Ecto neural progenitor cell (in vitro differentiated cells): Measurements from ENCODE around the gene RPS6KC1.
"Not testable (repeated sequence)": the region's sequence is repeated elsewhere in the genome, so short reads cannot be mapped to it uniquely, and the experiment has no call there.

Experiments used
- DNase-seq: peaks from one replicate; pipeline ENCODE4 v3.0.0-alpha.2; 2018; ENCODE audit warnings: low spot score

The RPS6KC1 gene

DNA sequence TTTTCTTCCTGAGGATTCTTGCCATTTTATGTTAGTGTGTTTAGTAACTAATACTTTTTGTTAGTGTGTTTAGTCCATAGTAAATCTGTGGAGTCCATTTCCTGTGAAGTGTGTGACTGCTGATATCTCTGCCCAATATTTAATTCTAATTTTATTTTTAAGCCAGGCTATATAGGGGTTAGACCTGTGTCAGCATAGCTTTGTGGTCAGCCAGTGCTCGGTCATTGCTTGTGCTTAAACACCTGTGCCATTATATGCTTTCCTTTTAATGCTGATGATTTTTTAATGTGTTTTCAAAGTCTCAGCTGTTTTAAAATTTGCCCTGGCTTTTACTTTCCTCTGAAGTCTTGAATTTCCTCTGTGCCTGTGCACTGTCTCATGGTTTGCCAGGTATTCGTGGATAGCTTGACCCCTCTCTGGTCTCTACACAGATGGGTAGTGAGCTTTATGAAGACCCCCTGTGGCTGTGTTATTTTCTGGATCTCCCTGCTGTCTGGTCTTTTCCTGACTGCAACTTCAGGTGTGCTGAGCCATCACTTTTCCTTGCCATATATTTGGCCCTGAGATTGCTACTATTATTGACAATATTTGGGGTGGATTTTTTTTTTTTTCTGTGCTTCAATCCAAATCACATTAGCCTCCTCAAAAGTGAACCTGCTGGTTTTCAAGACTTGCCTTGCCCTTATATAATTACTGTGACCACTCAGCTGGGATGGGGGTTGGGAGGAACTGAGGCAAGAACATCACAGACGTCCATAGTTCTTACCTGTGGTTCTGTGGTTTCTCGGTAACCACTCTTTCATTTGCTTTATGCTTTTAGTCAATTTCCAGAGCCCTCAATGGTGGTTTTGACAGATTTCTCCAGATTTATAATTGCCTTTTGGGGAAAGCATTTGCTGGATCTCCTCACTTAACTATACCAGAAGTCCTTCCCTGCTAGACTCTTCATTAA is 59.6 kb downstream of the RPS6KC1 start:
- no peak for DNase-seq

GRCh38 chr1:213111502-213111901 is 60.5 kb downstream of the RPS6KC1 start:
- no peak for DNase-seq

DNA sequence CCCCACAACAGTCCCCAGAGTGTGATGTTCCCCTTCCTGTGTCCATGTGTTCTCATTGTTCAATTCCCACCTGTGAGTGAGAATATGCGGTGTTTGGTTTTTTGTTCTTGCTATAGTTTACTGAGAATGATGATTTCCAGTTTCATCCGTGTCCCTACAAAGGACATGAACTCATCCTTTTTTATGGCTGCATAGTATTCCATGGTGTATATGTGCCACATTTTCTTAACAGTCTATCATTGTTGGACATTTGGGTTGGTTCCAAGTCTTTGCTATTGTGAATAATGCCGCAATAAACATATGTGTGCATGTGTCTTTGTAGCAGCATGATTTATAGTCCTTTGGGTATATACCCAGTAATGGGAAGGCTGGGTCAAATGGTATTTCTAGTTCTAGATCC is 61.7 kb downstream of the RPS6KC1 start:
- not testable (repeated sequence) for DNase-seq

- not testable (repeated sequence) for DNase-seq
Measured at GRCh38 chr1:213117699-213118180, 66.7 kb downstream of the RPS6KC1 start.

GRCh38 chr1:213119794-213120193 is 68.8 kb downstream of the RPS6KC1 start:
- DNase-seq = no peak

DNA sequence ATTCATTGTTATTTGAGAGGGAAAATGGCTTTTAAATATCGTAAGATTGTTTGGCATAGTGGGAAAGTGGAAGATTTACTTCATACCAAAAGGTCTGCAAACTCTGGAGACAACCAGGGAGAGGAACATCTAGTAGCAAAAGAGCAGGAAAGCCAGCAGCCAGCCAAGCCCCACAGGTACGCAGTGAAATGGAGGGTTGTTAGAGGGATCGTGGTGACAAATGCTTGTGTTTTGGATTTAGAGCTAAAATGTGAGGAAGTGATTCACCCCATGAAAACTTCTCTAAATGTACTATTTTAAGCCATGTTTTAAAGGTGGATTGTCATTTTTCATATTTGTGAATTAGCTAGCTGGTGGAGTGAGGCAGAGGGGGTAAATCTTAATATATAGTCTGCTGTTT is 69.3 kb downstream of the RPS6KC1 start:
- DNase-seq = no peak

DNA sequence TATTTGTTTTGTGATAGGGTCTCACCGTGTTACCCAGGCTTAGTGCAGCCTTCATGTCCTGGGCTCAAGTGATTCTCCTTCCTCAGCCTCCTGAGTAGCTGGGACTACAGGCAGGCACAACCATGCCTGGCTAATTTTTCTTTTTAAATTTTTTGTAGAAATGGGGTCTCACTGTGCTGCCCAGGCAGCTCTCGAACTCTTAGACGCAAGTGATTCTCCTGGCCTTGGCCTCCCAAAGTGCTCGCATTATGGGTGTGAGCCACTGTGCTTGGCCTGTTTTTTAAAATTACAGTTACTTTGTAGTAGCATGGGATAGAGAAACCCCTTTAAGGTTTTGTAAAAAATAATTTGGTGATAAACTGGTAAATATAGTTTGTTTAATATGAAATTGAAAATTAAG is 69.9 kb downstream of the RPS6KC1 start:
- DNase-seq = no peak

- DNase-seq = no peak
Measured at GRCh38 chr1:213122514-213122929, 71.5 kb downstream of the RPS6KC1 start.

GRCh38 chr1:213123087-213123486 is 72.0 kb downstream of the RPS6KC1 start:
- no peak for DNase-seq

DNA sequence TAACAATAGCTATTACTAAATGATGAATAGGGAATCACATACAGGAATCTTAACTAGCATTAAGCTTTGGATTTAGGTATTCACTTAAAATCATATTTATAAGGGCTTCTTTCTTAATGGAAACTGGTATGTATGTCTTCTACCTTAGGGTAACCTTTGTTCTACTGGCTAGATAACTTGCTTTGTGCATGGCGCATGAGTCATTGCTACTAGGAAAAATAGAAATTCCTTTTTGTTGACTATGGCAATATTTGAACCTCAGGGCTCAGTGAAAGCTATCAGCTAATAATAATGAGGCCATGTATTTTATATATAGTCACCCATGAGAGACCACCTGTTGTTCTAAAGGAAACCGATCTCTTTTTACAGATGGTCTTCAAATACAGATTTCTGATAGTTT is 72.5 kb downstream of the RPS6KC1 start:
- no peak for DNase-seq

GRCh38 chr1:213124590-213124989 is 73.5 kb downstream of the RPS6KC1 start:
- DNase-seq = no peak

DNA sequence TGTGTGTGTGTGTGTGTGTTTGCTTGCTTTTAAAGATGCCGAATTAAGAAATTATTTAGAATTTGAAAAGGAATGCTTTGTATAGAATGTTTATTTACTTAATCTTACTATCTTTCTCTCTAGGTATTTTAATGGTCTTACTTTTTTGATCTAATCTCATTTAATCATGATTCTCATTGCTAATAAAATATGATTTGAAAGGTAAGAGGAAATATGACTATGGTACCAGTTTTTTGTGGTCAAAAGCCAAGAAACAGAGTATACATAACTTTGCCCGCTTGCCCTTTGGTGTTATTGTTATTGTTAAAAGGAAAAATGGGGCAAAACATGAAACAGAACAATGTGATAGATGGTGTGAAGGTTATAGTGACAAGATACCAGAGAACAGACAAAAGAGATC is 74.6 kb downstream of the RPS6KC1 start:
- no peak for DNase-seq

GRCh38 chr1:213127074-213127473 is 76.0 kb downstream of the RPS6KC1 start:
- DNase-seq = no peak

GRCh38 chr1:213131851-213132655 is 81.0 kb downstream of the RPS6KC1 start:
- DNase-seq = no peak

GRCh38 chr1:213135572-213135971 is 84.5 kb downstream of the RPS6KC1 start:
- no peak for DNase-seq

GRCh38 chr1:213136190-213136917 is 85.3 kb downstream of the RPS6KC1 start:
- no peak for DNase-seq

DNA sequence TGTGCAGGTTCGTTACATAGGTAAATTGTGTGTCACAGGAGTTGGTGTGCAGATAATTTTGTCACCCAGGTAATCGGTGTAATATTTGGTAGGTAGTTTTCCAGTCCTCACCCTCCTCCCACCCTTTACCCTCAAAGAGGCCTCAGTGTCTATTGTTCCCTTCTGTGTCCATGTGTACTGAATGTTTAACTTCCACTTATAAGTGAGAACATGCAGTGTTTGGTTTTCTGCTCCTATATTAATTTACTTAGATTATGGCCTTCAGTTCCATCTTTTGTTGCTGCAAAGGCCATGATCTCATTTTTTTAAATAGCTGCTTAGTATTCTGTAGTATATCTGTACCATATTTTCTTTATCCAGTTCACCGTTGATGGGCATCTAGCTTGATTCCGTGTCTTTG is 87.3 kb downstream of the RPS6KC1 start:
- no peak for DNase-seq

- no peak for DNase-seq
Measured at GRCh38 chr1:213138892-213139291, 87.9 kb downstream of the RPS6KC1 start.

DNA sequence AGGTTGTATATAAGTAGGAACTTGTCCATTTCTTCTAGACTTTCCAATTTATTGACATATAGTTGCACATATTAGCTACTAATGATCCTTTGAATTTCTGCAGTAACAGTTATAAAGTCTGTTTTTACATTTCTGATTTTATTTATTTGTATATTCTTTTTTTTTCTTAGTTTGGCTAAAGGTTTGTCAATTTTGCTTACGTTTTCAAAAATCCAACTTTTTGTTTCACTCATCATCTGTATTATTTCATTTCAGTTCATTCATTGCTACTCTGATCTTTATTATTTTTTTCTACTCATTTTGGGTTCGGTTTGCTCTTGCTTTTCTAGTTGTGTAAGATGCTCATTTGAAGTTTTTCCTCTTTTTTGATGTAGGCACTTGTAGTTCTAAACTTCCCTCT is 97.9 kb downstream of the RPS6KC1 start:
- no peak for DNase-seq

DNA sequence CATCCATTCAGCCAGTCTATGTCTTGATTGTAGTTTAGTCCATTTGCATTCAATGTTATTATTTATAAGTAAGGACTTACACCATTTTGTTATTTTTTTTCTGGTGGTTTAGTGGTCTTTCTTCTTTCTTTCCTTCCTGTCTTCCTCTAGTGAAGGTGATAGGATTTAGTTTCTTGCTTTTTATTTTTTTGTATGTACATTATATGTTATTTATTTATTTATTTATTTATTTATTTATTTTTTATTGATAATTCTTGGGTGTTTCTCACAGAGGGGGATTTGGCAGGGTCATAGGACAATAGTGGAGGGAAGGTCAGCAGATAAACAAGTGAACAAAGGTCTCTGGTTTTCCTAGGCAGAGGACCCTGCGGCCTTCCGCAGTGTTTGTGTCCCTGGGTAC is 99.0 kb downstream of the RPS6KC1 start:
- DNase-seq = not testable (repeated sequence)

DNA sequence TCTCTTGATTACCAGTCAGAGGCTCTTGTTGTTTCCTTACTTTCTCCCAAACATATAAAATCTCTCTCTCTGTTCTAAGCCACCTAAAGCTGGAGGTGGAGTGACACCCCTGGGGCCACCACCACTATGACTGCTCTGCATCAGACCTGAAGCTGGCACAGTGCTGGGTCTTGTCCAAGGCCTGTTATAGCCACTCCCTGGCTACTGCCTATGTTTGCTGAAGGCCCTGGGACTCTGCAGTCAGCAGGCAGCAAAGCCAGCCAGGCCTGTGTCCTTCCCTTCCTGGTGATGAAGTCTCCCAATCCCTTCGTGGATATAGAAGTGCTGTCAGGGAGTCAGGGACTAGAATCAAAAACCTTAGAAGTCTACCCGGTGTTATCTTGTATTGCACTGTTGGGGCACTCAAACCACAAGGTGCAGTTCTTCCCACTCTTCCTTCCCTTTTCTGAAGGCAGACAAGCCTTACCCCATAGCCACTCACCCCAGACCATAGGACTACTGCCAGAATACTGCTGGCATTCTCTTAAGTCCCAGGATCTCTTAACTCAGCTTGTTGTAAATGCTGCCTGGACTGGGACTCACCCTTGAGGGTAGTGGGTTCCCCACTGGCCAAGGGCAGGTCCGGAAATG is 103.1 kb downstream of the RPS6KC1 start:
- DNase-seq = no peak

DNA sequence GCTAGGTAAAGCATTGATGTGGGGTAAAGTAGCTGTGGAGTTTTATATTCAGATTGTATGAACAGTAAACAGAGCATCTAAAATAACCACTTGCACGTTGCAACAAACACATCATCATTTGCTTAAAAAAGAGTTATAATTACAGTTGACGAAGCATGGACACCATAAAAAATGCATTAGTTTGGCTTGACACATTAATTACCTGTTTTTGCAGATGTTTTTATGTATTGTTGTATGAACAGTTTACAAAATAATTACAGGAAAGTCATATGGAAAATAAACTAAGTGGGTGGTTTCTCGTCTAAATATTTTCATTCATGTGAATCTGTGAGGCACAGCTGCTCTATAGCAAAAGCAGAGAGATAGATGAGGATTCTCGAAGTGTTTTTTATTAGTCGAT is 108.3 kb downstream of the RPS6KC1 start:
- DNase-seq = no peak
